GM21529 (cell line): ENCODE results near the gene HHLA2.

Source experiments
- ATAC-seq: cut with Tn5 transposase; IDR thresholded peaks from one replicate; pipeline ENCODE4 v1.9.1; 2021; ENCODE audit not compliant: unreplicated experiment

Gene HHLA2

DNA sequence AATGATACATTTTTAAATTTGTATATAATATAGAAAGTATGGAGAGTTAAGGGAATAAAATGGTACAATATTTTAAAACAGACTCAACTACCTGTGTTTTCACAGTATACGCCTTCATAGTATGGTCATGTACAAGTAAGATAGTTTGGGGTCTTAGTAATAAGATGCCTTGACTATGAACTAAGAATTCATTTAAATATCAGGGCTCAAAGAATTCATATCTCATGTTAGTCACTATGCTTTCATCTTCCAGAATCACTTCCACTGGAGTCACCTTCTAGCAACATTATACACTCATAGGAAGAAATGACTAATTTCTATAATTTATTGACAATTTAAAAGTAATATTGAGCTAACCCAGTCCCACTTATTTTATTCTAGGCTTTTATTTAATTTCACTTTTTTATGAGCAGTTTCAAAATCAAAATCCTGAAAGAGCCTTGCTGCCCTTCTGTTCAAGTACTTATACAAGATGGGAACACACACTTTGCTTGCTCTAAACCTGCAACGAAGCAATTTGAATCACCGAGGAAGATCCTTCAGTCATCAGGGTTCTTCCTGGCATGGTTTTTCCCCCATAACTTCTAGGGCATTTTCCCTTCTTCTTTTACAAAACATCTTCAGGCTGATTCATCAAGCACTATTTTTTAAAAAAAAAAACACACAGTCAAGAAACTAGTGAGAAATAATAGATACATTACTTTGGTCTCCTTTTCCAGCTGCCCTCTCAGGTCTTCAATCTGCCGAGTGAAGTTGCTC lies 119.9 kb downstream of the HHLA2 start:
- no peak for ATAC-seq

DNA sequence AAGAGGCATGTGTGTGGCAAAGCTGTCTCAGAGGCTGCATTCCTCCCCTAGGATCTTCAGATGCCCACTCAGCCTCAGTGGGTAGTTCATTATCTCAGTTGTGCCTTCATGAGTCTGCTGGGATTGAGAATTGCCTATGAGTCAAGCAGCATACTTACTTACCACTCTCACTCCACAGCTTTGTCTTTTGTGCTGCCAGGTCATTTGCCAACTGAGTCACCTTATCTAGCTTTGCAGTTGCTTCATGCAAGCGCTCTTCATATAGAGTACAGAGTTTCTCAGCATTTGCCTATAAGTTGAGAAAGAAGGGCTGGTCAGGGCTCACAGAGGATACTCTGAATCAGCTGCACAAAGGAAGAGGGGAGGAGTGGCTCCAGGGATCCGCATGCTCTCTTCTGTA lies 124.6 kb downstream of the HHLA2 start:
- ATAC-seq = no peak
